Progenitor cell of endocrine pancreas (in vitro differentiated cells): Measurements from ENCODE around the gene CYP19A1. TPM values are rescaled to one million over a fixed set of nuclear protein-coding genes. Genes with fewer than 3 reads are reported as not detected.

ENCODE experiments used
- DNase-seq: peaks from one replicate; pipeline ENCODE4 v3.0.0; 2021; ENCODE audit warnings: low spot score; ENCODE audit not compliant: unreplicated experiment
- H3K27ac Mint-ChIP-seq: 2 replicates; pipeline ENCODE4 v1.8.0; 2021; ENCODE audit warnings: mild to moderate bottlenecking, moderate library complexity, mixed read lengths
- H3K27me3 Mint-ChIP-seq: 2 replicates; pipeline ENCODE4 v1.8.0; 2021; ENCODE audit warnings: mixed read lengths
- H3K36me3 Mint-ChIP-seq: 2 replicates; pipeline ENCODE4 v1.8.0; 2022; ENCODE audit warnings: mixed read lengths; ENCODE audit not compliant: insufficient read depth
- H3K4me1 Mint-ChIP-seq: 2 replicates; pipeline ENCODE4 v1.8.0; 2021; ENCODE audit warnings: low read depth, mixed read lengths
- H3K4me3 Mint-ChIP-seq: 2 replicates; pipeline ENCODE4 v1.8.0; 2021; ENCODE audit warnings: low read depth, mild to moderate bottlenecking, moderate library complexity, mixed read lengths
- H3K9me3 Mint-ChIP-seq: 2 replicates; pipeline ENCODE4 v1.8.0; 2021; ENCODE audit warnings: low read depth, mixed read lengths
- total RNA-seq: library from RNA; stranded (reverse); gene quantifications from 2 replicates; pipeline ENCODE4 v1.2.1, GENCODE V29; 2021
- TF ChIP-seq, protein P1 (sequence below): fragments of 200-600 bp; sonication (generic); IDR thresholded peaks from one replicate; pipeline ENCODE4 v1.5.0; 2021; ENCODE audit warnings: antibody characterized with exemption, mild to moderate bottlenecking; ENCODE audit not compliant: unreplicated experiment

The CYP19A1 gene
- total RNA-seq, 1 donor from 2014 or later, result not detected

- no peak for DNase-seq
- Mint-ChIP-seq H3K4me1 (peaks cover 2% of the 10 kb centered on the region), H3K4me3 (no peak overlapping the region), H3K9me3 (no peaks in the 10 kb centered on the region), H3K27ac (no peak overlapping the region), H3K36me3 (no peaks in the 10 kb centered on the region), H3K27me3 (peaks cover 57% of the 10 kb centered on the region)
- TF ChIP-seq, protein P1, sequence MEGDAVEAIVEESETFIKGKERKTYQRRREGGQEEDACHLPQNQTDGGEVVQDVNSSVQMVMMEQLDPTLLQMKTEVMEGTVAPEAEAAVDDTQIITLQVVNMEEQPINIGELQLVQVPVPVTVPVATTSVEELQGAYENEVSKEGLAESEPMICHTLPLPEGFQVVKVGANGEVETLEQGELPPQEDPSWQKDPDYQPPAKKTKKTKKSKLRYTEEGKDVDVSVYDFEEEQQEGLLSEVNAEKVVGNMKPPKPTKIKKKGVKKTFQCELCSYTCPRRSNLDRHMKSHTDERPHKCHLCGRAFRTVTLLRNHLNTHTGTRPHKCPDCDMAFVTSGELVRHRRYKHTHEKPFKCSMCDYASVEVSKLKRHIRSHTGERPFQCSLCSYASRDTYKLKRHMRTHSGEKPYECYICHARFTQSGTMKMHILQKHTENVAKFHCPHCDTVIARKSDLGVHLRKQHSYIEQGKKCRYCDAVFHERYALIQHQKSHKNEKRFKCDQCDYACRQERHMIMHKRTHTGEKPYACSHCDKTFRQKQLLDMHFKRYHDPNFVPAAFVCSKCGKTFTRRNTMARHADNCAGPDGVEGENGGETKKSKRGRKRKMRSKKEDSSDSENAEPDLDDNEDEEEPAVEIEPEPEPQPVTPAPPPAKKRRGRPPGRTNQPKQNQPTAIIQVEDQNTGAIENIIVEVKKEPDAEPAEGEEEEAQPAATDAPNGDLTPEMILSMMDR, result no peak
Observed at GRCh38 chr15:51245628-51246027, 92.8 kb downstream of the CYP19A1 start.

DNA sequence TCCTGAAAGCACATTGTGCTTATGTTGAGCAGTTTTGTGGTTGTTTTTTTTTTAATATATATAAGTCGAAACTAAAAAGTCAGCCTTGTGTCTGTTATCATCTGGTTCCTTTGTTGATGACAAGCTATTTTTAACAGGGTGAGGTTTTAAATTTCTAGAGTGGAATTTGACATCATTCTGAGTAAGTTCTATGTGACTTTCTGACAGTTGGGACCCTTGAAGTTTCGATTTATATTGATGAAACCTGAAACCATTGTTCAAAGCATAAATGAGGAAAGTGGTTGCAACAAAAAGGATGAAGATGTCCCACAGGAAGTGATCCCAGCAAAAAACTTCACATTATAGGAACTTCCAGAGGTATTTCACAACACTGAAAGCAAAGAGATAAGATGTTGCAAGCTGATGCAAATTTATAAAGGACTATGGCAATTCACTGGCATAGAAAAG lies 94.0 kb downstream of the CYP19A1 start:
- Mint-ChIP-seq H3K4me3 (no peak overlapping the region), H3K27me3 (peaks cover 52% of the 10 kb centered on the region), H3K36me3 (no peaks in the 10 kb centered on the region), H3K9me3 (no peaks in the 10 kb centered on the region), H3K4me1 (peaks cover 9% of the 10 kb centered on the region), H3K27ac (no peak overlapping the region)
- no peak for DNase-seq
- TF ChIP-seq, protein P1, result no peak

GRCh38 chr15:51243774-51244173 lies 94.6 kb downstream of the CYP19A1 start:
- H3K4me1 Mint-ChIP-seq, result peaks cover 10% of the 10 kb centered on the region
- TF ChIP-seq, protein P1, result no peak
- H3K9me3 Mint-ChIP-seq, result no peaks in the 10 kb centered on the region
- H3K27ac Mint-ChIP-seq, result no peak overlapping the region
- H3K27me3 Mint-ChIP-seq, result peaks cover 49% of the 10 kb centered on the region
- H3K4me3 Mint-ChIP-seq, result no peak overlapping the region
- no peak for DNase-seq
- no peaks in the 10 kb centered on the region for H3K36me3 Mint-ChIP-seq

GRCh38 chr15:51240066-51240465 lies 98.3 kb downstream of the CYP19A1 start:
- TF ChIP-seq, protein P1, result no peak

GRCh38 chr15:51237816-51238215 lies 100.6 kb downstream of the CYP19A1 start:
- TF ChIP-seq, protein P1, result no peak
- Mint-ChIP-seq H3K27me3 (peaks cover 31% of the 10 kb centered on the region), H3K36me3 (no peaks in the 10 kb centered on the region)

More at GRCh38 chr15:51240066-51240465, 98.3 kb downstream of the CYP19A1 start:
- Mint-ChIP-seq H3K27ac (peak overlapping the region; percentile 58), H3K4me3 (no peak overlapping the region), H3K4me1 (peaks cover 13% of the 10 kb centered on the region), H3K36me3 (no peaks in the 10 kb centered on the region), H3K9me3 (no peaks in the 10 kb centered on the region), H3K27me3 (peaks cover 36% of the 10 kb centered on the region)
- DNase-seq, result no peak

More at GRCh38 chr15:51237816-51238215, 100.6 kb downstream of the CYP19A1 start:
- no peak for DNase-seq
- H3K4me1 Mint-ChIP-seq, result peaks cover 13% of the 10 kb centered on the region
- H3K9me3 Mint-ChIP-seq, result no peaks in the 10 kb centered on the region
- H3K4me3 Mint-ChIP-seq, result no peak overlapping the region
- H3K27ac Mint-ChIP-seq, result no peak overlapping the region
